ENCODE results near the gene ZNF586. TPM values are rescaled to one million over a fixed set of nuclear protein-coding genes. Genes with fewer than 3 reads are reported as not detected.
"Not testable (repeated sequence)": the region's sequence is repeated elsewhere in the genome, so short reads cannot be mapped to it uniquely, and the experiment has no call there.

The ZNF586 gene
- total RNA-seq, 1 donor, result 22.9 TPM

DNA sequence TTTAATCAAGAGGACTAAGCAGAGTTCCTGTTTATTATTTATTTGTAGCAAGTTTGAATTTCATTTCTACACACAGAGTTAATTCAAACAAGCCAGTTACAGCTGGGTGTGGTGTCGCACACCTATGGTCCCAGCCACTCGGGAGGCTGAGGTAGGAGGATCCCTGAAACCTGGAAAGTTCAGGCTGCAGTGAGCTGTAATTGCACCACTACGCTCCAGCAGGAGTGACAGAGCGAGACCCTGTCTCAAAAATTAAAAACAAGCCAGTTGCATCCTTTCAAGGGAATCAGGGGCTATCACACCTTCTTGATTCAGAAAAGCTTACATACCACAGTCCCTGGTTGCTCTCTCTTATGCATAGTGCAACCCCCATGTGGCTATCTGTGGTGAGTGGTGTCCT lies 19.8 kb downstream of the ZNF586 start:
- TF ChIP-seq, protein P1, sequence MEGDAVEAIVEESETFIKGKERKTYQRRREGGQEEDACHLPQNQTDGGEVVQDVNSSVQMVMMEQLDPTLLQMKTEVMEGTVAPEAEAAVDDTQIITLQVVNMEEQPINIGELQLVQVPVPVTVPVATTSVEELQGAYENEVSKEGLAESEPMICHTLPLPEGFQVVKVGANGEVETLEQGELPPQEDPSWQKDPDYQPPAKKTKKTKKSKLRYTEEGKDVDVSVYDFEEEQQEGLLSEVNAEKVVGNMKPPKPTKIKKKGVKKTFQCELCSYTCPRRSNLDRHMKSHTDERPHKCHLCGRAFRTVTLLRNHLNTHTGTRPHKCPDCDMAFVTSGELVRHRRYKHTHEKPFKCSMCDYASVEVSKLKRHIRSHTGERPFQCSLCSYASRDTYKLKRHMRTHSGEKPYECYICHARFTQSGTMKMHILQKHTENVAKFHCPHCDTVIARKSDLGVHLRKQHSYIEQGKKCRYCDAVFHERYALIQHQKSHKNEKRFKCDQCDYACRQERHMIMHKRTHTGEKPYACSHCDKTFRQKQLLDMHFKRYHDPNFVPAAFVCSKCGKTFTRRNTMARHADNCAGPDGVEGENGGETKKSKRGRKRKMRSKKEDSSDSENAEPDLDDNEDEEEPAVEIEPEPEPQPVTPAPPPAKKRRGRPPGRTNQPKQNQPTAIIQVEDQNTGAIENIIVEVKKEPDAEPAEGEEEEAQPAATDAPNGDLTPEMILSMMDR (IDR thresholded peaks at IDR 0.05; ENCODE audit: insufficient read depth, low read depth, low read length), result no peak
- DNase-seq (ENCODE audit: low read depth), result no peak
- H3K4me3 ChIP-seq (ENCODE audit: low read depth, low read length), result no peak overlapping the region

DNA sequence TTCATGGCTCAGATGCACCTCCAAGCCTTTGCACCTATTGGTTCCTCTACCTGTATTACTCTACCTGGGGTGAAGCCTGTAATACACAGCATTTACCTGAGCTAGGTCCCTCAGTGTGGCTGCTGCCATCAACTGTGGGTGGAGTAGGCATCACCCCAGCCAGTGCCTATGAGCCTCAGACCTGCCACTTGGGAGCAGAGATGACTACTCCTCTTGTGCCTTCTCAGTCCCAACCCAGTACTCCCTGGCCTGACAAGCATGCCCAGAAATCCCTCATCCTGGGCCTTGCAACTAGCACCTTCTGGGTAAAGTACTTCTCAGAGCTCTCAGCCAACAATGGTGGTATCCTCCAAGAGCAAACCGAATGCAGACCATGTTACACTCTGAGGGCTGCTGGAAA lies 27.1 kb downstream of the ZNF586 start:
- DNase-seq (ENCODE audit: low read depth); H3K4me3 ChIP-seq (ENCODE audit: low read depth, low read length): not testable (repeated sequence)

DNA sequence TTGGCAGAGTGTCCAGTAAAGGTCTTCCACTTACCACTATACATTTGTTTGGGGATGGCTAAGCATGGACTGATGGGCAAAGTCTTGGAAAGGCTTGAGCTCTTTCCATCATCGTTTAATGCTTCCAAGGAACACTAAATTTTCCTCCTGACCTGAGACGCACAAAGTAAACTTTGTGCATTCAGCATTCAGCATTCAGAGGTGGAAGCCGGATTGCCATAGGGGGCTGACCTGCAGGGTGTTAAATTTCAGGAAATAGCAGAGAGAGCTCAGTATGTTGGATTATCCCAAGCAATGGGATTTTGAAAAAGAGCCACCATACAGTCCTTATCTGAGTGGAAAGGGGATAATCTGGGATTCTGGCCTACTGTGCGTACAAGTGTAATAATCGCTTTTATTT lies 31.2 kb downstream of the ZNF586 start:
- no peak for DNase-seq (ENCODE audit: low read depth)
- TF ChIP-seq, protein P1 (IDR thresholded peaks at IDR 0.05; ENCODE audit: insufficient read depth, low read depth, low read length), result no peak

DNA sequence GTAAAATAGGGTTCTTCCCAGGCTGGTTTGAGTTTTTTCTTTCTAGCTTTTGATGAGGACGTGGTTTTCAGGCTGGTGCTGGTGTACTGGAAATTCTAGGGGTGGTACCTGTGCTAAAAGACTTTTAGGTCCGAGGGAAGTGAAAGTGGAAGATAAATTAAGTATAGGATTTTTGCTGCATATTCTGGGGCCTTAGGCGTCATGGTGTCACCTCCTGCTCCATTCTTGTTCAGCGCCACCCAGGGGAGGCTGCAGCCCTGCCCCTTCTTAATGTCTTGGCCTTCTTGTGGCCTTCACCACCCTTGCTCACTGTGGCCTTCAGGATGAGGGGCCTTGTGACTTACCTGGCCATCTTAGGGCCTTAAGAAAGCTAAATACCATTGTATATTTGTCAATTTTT lies 32.8 kb downstream of the ZNF586 start:
- TF ChIP-seq, protein P1 (IDR thresholded peaks at IDR 0.05; ENCODE audit: insufficient read depth, low read depth, low read length), result no peak
- no peak overlapping the region for H3K4me3 ChIP-seq (ENCODE audit: low read depth, low read length)
- no peak for DNase-seq (ENCODE audit: low read depth)

More for the DNA sequence above, 31.2 kb downstream of the ZNF586 start:
- H3K4me3 ChIP-seq (ENCODE audit: low read depth, low read length), result no peak overlapping the region

DNA sequence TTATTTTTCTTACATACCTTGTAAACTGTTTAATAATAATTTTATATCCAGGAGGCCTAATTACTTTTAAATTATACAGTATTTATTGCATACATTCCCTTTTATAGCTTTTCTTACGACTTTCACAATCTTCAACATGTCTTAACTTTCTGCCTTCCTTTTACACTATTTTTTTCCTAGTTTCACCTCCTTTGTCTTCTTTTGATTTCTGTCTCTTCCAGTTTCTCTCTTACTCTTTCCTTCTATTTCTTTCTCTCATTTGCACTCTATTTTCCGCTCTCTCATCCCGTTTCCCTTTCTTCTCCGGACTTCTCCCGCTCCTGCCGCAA lies 33.8 kb downstream of the ZNF586 start:
- TF ChIP-seq, protein P1 (IDR thresholded peaks at IDR 0.05; ENCODE audit: insufficient read depth, low read depth, low read length), result no peak
- H3K4me3 ChIP-seq (ENCODE audit: low read depth, low read length), result peak overlapping the region; percentile 72
- no peak for DNase-seq (ENCODE audit: low read depth)

DNA sequence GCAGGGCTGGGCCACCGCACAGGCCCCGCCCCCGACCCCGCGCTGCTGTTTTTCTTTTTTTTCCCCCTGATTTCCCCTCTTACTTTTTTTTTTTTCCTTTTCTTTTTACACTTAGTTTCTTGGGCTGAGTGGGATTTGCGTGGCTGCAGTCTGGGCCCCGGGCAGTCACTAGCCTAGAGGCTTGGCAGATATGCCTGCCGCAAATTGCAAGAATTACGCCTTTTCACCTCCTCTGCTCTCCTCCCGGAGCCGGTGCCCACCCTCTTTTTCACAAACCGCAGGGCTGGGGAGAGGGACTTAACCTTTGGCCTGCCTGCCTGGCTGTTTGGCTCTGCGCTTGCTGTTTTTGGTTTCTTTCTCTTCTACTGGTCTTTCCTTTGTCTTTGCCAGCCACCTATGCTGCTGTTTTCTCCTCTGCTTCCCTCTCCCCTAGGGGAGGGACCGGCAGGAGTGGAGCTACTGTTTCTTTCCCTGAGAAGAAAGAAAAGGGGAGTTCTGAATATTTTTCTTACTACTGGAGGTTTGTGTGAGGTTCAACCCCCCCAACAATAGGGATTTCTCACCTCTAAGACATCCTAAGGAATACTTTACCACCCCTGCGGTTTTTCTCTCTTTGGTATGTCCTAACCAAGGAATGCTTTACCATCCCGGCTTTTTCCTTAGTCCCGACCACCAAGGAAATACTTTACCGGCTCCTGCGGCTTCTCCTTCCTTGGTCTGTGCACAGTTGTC lies 34.3 kb downstream of the ZNF586 start:
- peak; percentile 84 for DNase-seq (ENCODE audit: low read depth)
- TF ChIP-seq, protein P1 (IDR thresholded peaks at IDR 0.05; ENCODE audit: insufficient read depth, low read depth, low read length), result no peak
- H3K4me3 ChIP-seq (ENCODE audit: low read depth, low read length), result peak overlapping the region; percentile 72

DNA sequence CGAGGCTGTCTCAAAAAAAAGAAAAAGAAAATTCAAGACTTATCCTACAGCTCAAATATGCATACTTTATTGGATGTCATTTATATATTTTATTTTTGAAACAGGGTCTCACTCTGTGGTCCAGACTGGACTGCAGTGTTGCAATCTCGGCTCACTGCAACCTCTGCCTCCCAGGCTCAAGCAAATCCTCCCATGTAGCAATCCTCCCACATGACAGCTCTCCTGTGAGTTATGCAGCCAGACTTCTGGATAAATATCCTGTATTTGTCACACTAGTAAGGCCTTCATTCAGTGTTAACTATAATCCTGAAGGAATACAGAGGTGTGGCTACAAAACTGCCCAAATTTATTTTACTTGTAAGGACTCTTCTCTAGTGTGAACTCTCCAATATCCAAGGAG lies 38.1 kb downstream of the ZNF586 start:
- DNase-seq (ENCODE audit: low read depth), result peak; percentile 80
- TF ChIP-seq, protein P1 (IDR thresholded peaks at IDR 0.05; ENCODE audit: insufficient read depth, low read depth, low read length), result no peak
- H3K4me3 ChIP-seq (ENCODE audit: low read depth, low read length), result no peak overlapping the region

DNA sequence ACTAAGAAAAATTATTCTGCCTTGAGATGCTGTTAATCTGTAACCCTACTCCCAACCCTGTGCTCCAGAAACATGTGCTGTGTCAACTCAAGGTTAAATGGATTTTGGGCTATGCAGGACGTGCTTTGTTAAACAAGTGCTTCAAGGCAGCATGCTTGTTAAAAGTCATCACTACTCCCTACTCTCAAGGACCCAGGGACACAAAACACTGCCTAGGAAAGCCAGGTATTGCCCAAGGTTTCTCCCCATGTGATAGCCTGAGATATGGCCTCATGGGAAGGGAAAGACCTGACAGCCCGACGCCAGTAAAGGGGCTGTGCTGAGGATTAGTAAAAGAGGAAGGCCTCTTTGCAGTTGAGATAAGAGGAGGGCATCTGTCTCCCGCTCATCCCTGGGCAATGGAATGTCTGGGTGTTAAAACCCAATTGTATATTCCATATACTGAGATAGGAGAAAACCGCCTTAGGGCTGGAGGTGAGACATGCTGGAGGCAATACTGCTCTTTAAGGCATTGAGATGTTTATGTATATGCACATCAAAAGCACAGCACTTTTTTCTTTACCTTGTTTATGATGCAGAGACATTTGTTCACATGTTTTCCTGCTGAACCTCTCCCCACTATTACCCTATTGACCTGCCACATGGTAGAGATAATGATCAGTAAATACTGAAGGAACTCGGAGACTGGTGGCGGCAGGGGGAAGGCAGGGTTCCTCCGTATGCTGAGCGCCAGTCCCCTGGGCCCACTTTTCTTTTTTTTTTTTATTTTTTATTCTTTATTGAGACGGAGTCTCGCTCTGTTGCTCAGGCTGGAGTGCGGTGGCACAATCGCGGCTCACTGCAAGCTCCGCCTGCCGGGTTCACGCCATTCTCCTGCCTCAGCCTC lies 41.2 kb downstream of the ZNF586 start:
- H3K4me3 ChIP-seq (ENCODE audit: low read depth, low read length), result not testable (repeated sequence)

More for the DNA sequence above, 41.2 kb downstream of the ZNF586 start:
- peak; percentile 48 for DNase-seq (ENCODE audit: low read depth)
